ENCODE measurements around the gene CNKSR2.

The CNKSR2 gene

DNA sequence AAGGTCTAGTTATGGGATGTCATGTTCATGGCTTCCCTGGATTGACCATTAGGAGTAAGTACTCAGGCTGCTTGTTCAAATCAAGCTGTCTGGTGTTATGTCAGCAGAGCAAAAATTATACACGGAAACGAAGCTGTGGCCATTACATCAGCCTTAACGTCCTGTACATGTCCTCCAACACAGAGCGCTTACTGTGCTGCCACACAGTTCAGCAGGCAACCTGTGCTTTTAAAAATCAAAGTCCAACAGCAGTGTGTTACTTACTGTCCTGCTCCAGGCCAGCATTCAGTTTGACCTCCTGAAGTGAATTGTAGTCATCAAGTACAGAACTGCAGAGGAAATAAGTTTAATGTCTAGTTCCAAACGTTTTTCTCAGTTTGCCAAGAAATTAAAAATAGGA, 237.9 kb downstream of the CNKSR2 start:
- no peaks in the 10 kb centered on the region for H3K4me1 ChIP-seq (ENCODE audit: low read depth, poor library complexity, severe bottlenecking)
- no peak overlapping the region for H3K4me3 ChIP-seq (IDR thresholded peaks at IDR 0.05; ENCODE audit: insufficient read depth, low read depth, low read length)
- no peak overlapping the region for H3K4me2 ChIP-seq
- H4K20me1 ChIP-seq (ENCODE audit: insufficient read depth): no peaks in the 10 kb centered on the region
- H3K79me2 ChIP-seq (ENCODE audit: insufficient read depth, low read depth): no peaks in the 10 kb centered on the region
- H3K9ac ChIP-seq: no peak overlapping the region
- no peak overlapping the region for H2AFZ ChIP-seq (ENCODE audit: low read depth)
- H3K36me3 ChIP-seq (ENCODE audit: insufficient read depth): no peaks in the 10 kb centered on the region
- TF ChIP-seq, protein P1, sequence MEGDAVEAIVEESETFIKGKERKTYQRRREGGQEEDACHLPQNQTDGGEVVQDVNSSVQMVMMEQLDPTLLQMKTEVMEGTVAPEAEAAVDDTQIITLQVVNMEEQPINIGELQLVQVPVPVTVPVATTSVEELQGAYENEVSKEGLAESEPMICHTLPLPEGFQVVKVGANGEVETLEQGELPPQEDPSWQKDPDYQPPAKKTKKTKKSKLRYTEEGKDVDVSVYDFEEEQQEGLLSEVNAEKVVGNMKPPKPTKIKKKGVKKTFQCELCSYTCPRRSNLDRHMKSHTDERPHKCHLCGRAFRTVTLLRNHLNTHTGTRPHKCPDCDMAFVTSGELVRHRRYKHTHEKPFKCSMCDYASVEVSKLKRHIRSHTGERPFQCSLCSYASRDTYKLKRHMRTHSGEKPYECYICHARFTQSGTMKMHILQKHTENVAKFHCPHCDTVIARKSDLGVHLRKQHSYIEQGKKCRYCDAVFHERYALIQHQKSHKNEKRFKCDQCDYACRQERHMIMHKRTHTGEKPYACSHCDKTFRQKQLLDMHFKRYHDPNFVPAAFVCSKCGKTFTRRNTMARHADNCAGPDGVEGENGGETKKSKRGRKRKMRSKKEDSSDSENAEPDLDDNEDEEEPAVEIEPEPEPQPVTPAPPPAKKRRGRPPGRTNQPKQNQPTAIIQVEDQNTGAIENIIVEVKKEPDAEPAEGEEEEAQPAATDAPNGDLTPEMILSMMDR (conservative IDR thresholded peaks at IDR 0.05; ENCODE audit: low read depth, low read length): no peak
- H3K27ac ChIP-seq: no peak overlapping the region
- no peaks in the 10 kb centered on the region for H3K27me3 ChIP-seq (ENCODE audit: insufficient read depth, low read depth)

DNA sequence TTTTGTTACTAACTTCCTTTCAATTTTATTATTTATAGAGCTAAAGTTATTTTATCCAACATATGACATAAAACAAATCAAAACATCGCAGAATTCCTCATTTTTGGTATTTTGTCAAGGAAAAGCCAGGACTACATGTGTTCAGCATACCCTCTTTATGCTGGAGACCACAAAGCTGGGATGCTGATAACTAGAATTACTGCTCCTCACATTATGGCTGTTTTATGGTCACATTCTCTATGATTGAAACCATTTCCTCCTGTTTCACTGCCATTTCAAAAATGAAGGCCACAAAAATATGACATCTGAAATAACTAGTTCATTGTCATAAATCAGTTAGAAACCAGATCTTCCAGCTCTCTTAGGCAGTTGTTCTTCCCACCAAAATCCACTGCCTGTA, 242.2 kb downstream of the CNKSR2 start:
- no peaks in the 10 kb centered on the region for H3K36me3 ChIP-seq (ENCODE audit: insufficient read depth)
- TF ChIP-seq, protein P1 (conservative IDR thresholded peaks at IDR 0.05; ENCODE audit: low read depth, low read length): no peak
- H3K9ac ChIP-seq: no peak overlapping the region
- no peak overlapping the region for H3K4me2 ChIP-seq
- no peaks in the 10 kb centered on the region for H4K20me1 ChIP-seq (ENCODE audit: insufficient read depth)
- no peaks in the 10 kb centered on the region for H3K4me1 ChIP-seq (ENCODE audit: low read depth, poor library complexity, severe bottlenecking)
- H3K27me3 ChIP-seq (ENCODE audit: insufficient read depth, low read depth): no peaks in the 10 kb centered on the region
- no peak overlapping the region for H3K27ac ChIP-seq
- H3K4me3 ChIP-seq (IDR thresholded peaks at IDR 0.05; ENCODE audit: insufficient read depth, low read depth, low read length): no peak overlapping the region
- no peak overlapping the region for H2AFZ ChIP-seq (ENCODE audit: low read depth)
- H3K79me2 ChIP-seq (ENCODE audit: insufficient read depth, low read depth): no peaks in the 10 kb centered on the region

- Histone ChIP-seq H3K27me3 (ENCODE audit: insufficient read depth, low read depth) (no peaks in the 10 kb centered on the region), H3K79me2 (ENCODE audit: insufficient read depth, low read depth) (no peaks in the 10 kb centered on the region), H3K4me3 (IDR thresholded peaks at IDR 0.05; ENCODE audit: insufficient read depth, low read depth, low read length) (no peak overlapping the region), H2AFZ (ENCODE audit: low read depth) (no peak overlapping the region), H4K20me1 (ENCODE audit: insufficient read depth) (no peaks in the 10 kb centered on the region), H3K27ac (no peak overlapping the region), H3K4me2 (no peak overlapping the region), H3K36me3 (ENCODE audit: insufficient read depth) (no peaks in the 10 kb centered on the region), H3K9ac (no peak overlapping the region), H3K4me1 (ENCODE audit: low read depth, poor library complexity, severe bottlenecking) (no peaks in the 10 kb centered on the region)
- TF ChIP-seq, protein P1 (conservative IDR thresholded peaks at IDR 0.05; ENCODE audit: low read depth, low read length): no peak
Measured at GRCh38 chrX:21620234-21620633, 246.0 kb downstream of the CNKSR2 start.

- H3K4me2 ChIP-seq: no peak overlapping the region
- no peaks in the 10 kb centered on the region for H4K20me1 ChIP-seq (ENCODE audit: insufficient read depth)
- TF ChIP-seq, protein P1 (conservative IDR thresholded peaks at IDR 0.05; ENCODE audit: low read depth, low read length): no peak
- no peaks in the 10 kb centered on the region for H3K79me2 ChIP-seq (ENCODE audit: insufficient read depth, low read depth)
- H3K4me1 ChIP-seq (ENCODE audit: low read depth, poor library complexity, severe bottlenecking): no peaks in the 10 kb centered on the region
- no peaks in the 10 kb centered on the region for H3K36me3 ChIP-seq (ENCODE audit: insufficient read depth)
- H3K4me3 ChIP-seq (IDR thresholded peaks at IDR 0.05; ENCODE audit: insufficient read depth, low read depth, low read length): no peak overlapping the region
- no peak overlapping the region for H3K27ac ChIP-seq
- no peak overlapping the region for H3K9ac ChIP-seq
- no peaks in the 10 kb centered on the region for H3K27me3 ChIP-seq (ENCODE audit: insufficient read depth, low read depth)
- H2AFZ ChIP-seq (ENCODE audit: low read depth): no peak overlapping the region
Measured at GRCh38 chrX:21623778-21624501, 249.7 kb downstream of the CNKSR2 start.

Data from KMS-11 (cell line).